ENCODE results near the gene BASP1.
"Not testable (repeated sequence)": the region's sequence is repeated elsewhere in the genome, so short reads cannot be mapped to it uniquely, and the experiment has no call there.

Gene BASP1

DNA sequence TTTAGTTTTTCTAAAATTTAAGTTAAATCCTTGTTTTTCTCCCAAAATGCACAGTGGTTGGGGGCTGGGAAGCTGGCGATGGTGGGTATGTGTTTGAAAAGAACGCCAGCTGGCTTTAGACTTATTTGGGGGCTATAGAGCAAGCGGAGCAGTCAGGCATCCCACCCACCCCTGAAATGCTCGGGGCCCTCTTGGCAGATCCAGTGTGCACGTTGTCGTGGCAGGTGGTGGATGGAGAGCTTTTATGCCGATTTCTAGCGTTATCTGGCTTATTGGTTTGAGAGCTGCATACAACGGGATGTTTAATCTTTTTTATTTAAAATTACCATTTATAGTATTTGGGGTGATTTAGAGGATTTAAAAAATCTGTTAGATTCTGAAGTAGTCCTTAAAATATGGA lies 8.1 kb downstream of the BASP1 start:
- DNase-seq = no peak

DNA sequence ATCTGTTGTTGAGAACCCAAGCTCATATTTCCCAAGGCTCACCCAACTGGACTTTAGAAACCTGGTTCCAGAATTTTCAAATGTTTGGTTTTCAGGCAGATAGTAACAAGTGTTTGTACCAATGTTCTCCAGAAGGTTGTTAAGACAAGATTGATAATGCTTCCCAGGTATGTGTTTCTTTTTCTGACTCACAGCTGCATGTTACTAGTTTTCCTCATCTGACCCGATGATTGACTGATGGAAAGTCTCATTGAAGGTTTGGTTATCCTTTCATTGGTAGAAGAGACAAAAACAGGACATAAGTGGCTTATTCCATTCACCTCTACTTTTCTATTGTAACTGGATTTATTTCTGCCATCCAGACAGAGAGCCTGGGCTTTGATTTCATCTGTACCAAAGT lies 10.4 kb downstream of the BASP1 start:
- no peak for DNase-seq

DNA sequence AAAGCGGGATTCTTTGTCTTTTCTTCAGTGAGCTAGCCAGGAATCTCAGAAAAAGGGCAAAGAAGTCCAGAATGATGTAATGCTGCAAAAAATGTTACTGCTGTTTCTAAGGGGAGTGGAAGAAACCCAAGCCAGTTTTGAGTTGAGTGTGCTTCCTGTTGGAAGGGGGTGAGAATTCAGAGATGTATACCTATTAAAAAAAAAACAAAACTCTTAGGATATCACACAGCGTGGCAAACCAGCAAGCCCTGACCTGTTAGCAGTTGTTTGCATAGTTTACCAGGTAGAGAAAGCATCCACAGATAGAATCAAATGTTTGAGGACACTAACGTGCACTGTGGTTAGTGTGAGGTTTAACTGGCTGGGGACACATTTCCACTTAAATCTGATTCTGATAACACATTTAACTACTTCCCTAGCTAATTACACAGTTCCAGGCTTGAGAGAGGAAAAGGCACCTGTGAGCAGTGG lies 11.4 kb downstream of the BASP1 start:
- DNase-seq = no peak

DNA sequence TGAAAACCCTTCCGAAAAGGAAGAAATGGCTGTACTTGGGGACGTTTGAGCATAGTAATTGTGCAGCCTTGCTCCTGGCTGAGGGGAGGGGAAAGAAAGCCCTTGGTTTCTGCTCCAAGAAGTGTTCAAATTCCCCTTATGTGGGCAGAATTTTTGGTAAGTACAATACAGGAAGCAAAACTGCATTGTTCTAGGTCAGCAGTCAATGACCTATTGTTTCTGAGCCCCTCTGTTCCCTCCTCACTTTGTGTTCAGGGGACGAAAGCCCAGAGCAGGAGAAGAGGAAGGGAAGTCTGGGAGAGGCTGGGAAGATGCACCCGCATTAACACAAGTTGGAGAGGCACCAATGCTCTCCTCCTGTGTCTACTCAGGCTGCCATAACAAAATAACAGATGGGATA lies 11.9 kb downstream of the BASP1 start:
- no peak for DNase-seq

DNA sequence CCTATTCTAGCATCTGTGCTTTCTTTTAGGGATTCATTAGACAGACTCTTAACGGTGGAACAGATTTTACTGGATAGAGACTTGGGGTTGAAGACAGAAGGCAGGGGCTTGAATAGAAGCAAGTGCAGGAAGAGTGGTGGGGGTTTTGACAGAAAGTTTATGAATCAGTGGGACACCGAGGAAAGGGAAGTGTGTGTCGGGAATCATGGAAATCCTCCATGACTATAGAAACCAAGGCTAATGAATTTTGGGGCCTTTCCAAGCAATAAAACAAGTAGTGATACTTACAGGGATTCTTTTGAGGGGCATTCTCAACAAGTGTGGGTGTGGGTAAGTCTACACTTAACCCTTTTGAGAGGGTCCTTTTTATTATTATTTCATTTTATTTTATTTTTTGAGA lies 12.8 kb downstream of the BASP1 start:
- DNase-seq = no peak

DNA sequence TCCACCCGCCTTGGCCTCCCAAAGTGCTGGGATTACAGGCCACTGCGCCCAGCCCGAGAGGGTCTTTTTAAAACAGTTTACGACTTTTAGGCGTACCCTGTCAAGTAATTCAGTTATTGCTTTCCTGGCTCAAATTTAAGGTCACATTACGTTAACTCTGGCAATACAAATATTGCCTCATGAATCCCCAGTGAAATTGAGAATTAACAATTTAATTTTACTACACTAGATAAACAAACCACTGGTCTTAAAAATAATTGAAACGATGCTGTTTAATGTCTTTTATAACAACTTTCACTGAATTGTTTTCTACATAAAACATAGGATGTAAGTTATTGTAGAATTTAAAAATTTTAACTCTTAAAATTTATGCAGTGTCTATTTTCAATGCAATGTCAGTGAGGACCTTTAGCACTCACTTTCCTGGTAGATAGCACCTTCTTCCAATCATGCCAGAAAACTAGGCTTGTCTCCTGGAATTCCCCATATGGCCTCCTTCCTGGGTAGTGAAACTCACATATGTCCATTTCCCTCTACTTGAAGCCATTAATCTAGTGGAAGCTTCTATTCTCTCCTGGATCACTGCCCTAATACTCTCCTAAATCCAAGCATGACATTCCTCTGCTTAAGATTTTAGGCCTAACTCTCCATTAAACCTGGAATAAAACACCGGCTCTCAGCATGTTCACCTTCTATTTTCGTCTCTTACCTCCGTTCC lies 13.5 kb downstream of the BASP1 start:
- no peak for DNase-seq

DNA sequence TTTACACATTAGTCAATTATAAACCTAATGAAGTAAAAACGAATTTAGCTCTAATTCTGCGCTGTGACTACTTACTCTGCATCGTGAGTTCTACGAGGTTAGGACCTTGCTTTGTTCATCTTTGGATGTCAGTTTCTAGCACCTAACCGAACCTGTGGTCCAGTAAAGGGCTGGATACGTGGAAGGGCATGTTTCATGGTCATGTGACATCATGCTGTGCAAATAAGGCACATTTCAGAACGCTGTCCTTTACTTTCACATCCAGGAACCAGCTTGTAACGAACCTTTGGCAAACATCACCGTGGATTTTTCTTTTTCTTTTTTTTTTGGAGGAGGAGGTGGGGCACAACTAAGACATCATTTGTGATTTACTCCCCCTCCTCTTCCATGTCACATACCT lies 15.0 kb downstream of the BASP1 start:
- DNase-seq = no peak

DNA sequence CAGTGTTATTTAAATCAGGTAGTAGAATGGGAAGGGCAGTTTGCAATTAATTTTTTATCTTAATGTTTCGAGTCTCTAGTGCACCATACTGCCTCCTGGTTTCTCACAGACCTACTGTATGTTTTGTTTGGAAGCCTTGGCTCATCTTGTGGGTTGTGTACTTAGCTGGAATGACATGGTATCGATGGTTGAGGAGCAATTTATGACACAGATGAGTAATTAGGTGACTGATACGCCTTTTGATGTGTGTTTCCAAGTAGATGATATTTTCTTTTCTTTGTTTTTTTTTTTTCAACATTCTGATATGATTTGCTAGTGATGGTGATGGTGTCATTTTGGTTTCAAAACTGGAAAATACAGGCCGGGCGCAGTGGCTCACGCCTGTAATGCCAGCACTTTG lies 16.1 kb downstream of the BASP1 start:
- DNase-seq = no peak

DNA sequence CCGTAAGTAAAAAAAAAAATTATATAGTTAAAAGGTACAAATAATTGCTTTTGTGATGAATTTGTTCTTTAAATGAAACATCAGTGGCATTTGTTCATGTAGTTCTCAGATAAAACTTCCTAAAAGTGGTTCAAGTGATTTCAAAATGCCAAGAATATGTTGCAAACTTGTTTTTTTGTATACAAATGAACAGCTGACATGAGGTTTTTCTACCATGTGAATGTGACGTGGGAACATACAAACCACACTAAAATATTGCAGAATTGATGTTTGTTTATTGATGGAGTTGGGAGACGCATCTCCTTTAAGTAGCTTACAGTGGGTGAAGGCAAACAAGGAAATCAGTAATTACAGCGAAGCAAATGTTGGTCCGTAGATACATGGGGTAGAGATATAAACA lies 16.9 kb downstream of the BASP1 start:
- DNase-seq = no peak

DNA sequence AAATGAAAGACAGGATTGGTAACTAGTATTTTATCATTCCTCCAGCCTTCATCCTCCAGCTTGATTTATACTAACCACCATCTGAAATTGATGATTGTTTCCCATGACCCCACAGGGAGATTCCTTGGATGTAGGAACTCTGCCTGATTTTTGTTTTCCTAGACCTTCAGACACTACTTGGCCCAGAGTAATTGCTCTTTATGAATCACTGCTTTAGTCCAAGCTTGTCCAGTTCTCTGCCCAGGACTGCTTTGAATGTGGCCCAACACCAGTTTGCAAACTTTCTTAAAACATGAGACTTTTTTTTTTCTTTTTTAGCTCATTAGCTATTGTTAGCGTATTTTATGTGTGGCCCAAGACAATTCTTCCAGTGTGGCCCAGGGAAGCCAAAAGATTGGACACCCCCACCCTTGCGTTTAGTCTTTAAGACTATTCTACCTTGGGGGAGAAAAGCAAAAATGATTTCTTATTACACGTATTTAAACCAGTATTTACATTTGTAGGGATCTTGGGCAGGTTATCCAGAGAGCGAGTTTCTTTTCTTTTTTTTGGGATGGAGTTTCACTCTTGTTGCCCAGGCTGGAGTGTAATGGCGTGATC lies 18.4 kb downstream of the BASP1 start:
- DNase-seq = no peak

DNA sequence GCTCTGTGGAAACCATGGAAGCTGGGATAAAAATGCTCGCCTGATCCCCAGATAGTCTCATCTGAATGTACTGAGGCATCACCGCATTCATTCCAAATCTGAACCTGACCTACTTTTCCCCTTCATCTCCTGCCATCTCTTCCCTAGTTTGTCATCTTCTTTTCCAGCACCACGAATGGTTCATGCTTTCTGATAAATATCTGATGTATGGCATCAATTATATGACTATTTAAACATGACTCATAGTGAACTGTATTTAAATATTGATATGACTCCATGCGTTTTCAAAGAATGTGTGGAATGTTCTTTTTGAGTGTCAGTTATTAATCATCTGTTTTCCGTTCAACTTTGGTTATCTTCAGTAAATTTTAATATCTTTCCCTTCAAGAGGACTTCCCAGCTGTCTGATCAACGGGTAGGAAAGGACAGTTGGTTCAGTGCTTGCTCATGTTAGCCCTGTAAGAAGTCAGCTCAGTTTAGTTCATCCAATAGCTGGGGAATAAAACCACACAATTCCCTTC lies 21.1 kb downstream of the BASP1 start:
- no peak for DNase-seq

DNA sequence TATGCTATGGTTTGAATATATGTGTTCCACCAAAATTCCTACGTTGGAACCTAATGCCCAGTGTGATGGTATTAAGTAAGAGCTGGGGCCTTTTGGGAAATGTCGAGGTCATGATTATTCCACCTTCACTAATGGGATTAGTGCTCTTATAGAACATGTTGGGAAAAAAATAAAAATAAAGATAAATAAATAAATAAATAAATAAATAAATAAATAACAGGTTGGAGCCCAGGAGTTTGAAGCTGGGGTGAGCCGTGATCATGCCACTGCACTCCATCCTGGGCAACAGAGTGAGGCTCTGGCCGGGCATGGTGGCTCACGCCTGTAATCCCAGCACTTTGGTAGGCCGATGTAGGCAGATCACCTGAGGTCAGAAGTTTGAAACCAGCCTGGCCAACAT lies 22.5 kb downstream of the BASP1 start:
- DNase-seq = no peak

DNA sequence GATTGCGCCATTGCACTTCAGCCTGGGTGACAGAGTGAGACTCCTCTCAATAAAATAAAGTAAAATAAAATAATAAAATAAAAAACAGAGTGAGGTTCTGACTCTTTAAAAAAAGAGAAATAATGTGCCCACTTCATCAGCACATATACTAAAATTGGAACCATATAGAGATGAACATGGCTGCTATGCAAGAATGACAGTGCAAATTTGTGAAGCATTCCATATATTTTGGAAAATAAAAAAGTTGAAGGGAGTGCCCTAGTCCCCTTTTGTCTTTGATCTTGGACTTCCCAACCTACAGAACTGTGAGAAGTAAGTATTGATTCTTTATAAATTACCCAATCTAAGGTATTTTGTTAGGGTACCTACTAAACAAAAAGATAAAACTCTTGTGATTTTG lies 23.1 kb downstream of the BASP1 start:
- no peak for DNase-seq

DNA sequence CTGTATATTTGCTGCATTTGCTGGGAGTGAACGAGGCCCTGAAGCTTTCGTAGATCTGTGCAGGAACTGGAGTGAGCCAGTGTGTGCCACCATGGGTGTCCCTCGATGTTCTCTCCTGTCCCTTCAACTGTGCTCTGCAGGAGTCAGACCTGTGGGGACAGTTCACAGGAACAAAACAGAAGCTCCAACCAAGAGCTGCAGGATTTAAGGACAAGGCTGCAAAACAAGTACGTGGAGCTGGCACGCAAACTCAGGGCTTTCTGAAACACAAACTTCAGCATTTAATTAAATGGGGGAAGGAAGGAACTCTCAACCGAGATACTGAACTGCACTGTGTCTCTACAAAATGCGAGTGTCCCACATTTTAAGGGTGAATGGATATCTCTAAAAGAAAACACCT lies 24.2 kb downstream of the BASP1 start:
- no peak for DNase-seq

DNA sequence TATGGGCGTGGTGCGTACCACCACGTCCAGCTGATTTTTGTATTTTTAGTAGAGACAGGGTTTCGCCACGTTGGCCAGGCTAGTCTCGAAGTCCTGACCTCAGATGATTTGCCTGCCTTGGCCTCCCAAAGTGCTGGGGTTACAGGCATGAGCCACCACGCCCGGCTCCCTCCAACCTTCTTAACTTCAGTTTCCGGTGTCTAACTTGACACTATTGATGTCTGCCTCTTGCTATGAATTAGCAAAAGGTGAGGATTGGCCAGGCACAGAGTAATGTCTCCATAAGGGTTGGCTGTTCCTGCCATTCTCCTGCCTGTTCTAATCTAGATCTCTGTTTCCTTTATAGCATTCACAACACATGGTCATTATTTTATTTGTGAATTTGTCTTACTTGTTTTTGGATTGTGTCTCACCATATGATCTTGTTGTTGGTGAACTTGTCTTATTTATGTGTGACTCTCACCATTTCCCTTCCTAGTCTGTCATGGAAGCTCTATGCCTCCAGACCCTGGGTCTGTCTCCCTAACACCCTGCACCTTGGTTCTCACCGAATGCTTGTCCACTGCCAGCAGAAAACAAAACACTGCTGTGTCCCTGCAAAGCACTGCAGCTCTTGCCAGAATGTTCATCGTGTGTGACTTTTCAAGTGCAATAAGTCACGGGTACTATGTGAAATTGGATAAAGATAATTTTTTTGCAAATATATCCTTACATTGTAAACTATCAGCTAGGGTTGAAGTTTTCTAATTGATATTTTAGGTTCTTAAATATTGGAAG lies 26.0 kb downstream of the BASP1 start:
- DNase-seq = no peak

DNA sequence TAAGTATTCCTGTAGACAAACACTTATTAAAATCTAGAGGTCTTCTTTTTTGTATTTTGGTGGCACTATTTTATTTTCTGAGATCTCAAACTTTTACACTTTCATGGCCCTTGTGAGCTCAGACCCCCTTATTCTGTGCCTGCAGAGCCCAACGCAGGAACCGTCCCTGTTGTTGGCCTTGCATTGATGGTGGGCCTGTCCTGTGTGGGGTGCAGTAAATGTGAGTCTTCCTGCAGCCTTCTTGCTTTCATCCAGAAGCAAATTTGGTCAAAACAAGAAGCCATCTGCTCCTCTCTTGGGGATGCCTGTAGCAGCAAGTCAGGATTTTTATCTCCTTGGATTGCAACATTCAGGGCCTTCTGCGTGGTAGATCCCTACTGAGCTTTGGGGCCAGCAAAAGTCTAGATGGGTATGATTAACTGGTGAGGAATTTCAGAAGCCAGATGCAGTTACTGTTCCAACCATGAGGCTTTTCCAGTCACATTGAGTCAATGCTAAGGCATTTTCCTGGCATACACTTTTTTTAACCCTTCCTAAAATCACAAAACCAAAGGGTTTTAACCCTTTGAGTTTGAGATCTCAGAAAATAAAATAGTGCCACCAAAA lies 31.7 kb downstream of the BASP1 start:
- no peak for DNase-seq

DNA sequence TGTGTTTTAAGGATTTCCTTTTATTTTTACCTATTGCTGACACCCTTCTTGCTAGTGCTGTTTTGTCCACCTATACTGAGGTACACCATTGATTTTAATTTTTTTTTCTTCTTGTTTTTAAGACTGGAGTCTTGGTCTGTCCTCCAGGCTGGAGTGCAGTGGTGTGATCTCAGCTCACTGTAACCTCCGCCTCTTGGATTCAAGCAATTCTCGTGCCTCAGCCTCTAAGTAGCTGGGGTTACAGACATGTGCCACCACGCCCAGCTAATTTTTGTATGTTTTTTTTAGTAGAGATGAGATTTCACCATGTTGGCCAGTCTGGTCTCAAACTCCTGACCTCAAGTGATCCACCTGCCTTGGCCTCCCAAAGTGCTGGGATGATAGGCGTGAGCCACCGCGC lies 32.4 kb downstream of the BASP1 start:
- not testable (repeated sequence) for DNase-seq

DNA sequence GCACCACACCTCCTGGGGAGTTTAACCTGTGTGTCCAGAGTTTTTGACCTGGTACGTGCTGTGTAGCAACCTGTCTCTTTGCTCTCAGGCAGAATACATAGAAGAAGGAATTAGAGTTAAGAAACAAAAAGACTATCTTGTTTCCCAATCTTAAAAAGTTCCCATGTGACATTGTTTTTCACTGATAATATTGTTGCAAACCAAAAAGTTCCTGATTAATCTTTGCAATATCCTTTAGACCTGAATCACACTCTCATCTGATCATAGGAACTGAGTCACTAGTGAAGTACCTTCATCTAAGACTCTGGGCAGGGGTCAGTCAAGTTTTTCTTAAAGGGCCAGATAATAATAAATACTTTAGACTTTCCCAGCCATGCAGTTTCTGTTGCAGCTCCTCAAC lies 35.1 kb downstream of the BASP1 start:
- DNase-seq = no peak

DNA sequence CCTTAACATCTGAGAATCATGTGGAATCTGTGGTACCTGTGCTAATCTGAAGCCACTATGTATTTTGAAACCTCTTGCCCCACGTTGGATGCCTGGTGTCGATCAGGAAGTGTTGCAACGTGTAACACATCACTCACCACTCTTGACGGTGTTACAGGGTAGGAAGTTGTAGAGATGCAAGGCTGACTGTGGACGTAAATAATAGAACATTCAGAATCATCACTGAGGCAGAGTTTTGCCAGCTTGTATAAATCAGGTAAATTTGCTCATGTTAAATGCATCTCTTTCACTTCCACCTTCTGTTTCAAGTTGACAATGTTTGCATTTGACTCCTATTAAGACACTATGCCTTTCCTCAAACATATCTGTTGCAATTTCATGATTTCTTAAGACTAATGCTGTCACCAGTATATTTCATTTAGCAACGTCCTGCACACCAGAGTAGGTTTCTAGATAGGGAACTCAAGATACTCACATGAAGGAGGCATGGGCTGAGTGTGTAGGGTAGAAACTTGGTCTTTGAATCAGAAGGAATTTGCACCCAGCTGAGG lies 38.1 kb downstream of the BASP1 start:
- DNase-seq = peak; percentile 96

DNA sequence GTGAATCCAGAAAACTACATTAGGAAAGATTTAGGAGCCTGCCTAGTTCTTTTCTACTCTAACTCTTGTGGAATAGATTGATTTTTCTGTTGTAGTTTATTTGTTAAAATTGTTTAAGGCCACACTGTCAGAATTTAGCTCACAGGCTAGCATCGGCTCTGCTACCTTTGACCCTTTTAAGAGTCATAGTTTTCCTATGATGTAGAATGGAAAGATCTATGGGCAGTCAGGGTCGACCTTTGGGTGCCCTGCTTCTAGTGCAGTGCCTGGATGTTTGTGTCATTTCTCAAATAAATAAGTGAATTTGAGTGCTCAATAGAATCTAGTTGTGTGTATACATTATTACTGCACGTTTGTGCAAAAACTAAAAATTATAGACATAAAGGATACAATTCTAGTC lies 38.7 kb downstream of the BASP1 start:
- DNase-seq = no peak

DNA sequence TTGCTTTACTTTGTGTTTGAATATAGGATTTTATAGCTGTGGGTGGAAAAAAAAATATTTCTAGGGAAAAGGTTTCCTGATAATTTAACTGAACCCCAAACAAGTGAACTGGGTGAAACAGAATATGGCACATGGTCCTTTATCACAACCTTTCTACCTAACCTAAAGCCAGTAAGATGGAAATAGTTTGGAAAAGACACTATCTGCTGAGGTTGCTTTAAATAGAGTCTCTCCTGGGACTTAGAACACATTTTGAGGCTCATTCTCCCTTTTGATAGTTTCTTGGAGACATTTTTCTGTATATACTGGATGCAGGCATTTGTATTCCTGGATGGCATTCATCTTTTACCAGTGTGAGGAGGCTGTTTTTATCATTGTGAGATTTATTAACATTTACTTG lies 39.4 kb downstream of the BASP1 start:
- DNase-seq = no peak

DNA sequence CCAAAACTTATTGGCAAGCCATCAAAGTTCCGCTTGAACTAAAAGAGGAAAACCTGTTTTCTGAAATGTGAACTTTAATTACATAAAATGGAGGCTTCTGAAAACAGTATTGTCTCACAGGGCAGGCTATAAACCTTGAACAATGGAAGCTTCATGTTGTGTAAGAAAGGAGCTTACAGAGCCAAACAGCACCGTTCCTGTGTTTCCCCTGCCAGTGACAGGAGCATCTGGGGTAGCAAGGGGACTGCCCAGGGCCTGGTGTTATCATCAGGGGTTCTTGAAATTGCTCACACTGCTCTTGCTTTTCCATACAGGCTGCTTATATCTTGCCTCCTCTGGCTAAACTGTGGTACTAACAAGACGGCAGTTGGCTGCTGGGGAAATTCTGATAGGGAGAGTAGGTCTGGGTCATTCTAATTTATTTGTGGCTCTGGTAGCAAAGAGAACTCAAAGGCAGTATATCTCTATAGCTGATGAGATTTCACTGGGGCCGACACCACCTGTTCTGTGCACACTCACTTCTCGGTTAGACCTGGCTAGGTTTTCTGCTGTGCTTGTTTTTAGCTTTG lies 40.4 kb downstream of the BASP1 start:
- DNase-seq = no peak

DNA sequence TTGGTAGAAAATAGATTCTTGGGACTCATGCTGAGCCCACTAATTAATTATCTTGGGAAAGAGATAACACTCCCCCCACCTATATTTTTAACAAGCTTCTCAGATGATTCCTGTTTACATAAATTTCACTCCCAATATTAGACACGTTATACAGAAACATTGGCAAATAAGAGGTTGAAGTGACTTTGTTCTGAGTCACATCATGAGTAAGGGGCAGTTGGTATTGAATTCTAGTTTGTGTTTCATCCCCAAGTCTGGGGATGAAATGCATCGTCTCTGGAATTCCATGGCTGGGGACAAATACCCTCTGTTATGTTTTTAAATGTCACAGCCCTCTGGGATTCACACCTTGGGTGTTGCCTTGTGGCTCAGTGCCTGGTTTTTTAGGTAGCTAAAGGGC lies 41.0 kb downstream of the BASP1 start:
- no peak for DNase-seq
